ENCODE measurements around the gene PTPRT. TPM values are rescaled to one million over a fixed set of nuclear protein-coding genes. Genes with fewer than 3 reads are reported as not detected.

The PTPRT gene
- total and polyA plus RNA-seq, 4 donors: 10.7 to 46.1 (median 32.0) TPM

DNA sequence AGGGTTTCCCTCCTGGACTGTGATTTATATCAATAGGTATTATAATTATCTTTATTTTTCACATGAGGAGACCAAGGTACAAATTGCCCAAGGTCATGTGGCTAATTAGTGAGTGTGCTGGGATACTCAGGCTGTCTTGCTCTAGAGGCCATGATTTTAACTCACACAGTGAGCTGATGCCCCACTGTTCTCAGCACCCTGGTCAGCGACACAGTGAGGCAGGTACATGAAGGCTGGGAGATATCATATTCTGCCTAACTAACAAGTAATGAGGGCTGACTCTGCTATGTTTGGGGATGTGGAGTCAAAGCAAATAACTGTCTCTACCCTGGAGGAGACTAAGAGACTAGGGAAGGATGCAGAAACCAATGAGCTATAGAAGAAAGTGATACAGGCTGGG lies 501.1 kb downstream of the PTPRT start:
- no peak for DNase-seq (ENCODE audit: low read depth in 4 of 6, low spot score in 6 of 6)
- Histone ChIP-seq H3K27me3 (ENCODE audit: control insufficient read depth, insufficient read depth, low read length) (no peaks in the 10 kb centered on the region), H3K4me1 (ENCODE audit: control insufficient read depth, insufficient read depth, low read length) (no peaks in the 10 kb centered on the region), H3K9me3 (ENCODE audit: control insufficient read depth, insufficient read depth, low read length) (peaks cover 1% of the 10 kb centered on the region), H3K4me3 (ENCODE audit: low read depth, low read length) (no peak overlapping the region), H3K27ac (ENCODE audit: low read depth, low read length) (no peak overlapping the region), H3K36me3 (ENCODE audit: control insufficient read depth, insufficient read depth, low read length) (no peaks in the 10 kb centered on the region)
- no CpG with 5 or more reads among the region's 1 CpG for WGBS (ENCODE audit: insufficient coverage)

DNA sequence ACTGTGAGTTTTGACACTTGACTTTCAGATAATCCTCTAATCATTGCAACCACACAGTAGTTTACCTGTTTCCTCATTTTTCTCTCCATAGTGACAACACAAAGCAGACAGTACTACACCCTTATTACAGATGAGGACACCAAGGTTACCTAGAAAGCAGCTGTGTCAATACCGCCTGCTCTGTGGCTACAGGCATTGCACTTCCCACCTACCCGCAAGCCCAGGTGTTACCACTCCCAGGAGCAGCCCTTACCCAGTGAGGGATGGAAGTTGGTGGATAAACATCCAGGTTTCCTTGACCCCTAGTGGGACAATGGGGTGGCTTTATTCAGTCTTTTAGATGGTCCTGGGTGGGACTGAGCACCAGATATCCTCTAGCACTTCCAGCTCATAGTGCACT lies 503.6 kb downstream of the PTPRT start:
- H3K4me3 ChIP-seq (ENCODE audit: low read depth, low read length): no peak overlapping the region
- H3K4me1 ChIP-seq (ENCODE audit: control insufficient read depth, insufficient read depth, low read length): no peaks in the 10 kb centered on the region
- WGBS (ENCODE audit: insufficient coverage): no CpG with 5 or more reads among the region's 2 CpGs
- H3K27me3 ChIP-seq (ENCODE audit: control insufficient read depth, insufficient read depth, low read length): no peaks in the 10 kb centered on the region
- no peaks in the 10 kb centered on the region for H3K36me3 ChIP-seq (ENCODE audit: control insufficient read depth, insufficient read depth, low read length)
- no peak for DNase-seq (ENCODE audit: low read depth in 4 of 6, low spot score in 6 of 6)
- H3K9me3 ChIP-seq (ENCODE audit: control insufficient read depth, insufficient read depth, low read length): no peaks in the 10 kb centered on the region
- no peak overlapping the region for H3K27ac ChIP-seq (ENCODE audit: low read depth, low read length)

DNA sequence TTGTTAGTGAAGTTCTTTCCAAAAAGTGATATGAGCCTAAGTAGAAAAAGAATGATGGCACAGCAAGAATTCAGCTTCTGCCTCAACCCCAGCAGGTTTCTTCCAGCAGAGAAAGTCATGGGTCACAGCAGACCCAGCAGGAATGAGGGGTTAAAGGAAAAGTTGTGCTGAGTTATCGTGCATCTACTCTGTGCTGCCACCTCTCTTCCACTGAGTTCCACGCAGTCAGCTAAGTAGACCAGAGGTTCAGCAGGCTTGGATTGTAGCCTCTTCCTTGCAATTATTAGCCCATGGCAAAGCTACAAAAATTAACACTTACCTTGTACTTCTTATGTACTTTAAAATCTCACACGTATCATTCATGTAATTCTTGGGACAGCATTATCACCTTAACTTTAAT lies 510.8 kb downstream of the PTPRT start:
- Histone ChIP-seq H3K36me3 (ENCODE audit: control insufficient read depth, insufficient read depth, low read length) (no peaks in the 10 kb centered on the region), H3K27me3 (ENCODE audit: control insufficient read depth, insufficient read depth, low read length) (no peaks in the 10 kb centered on the region), H3K9me3 (ENCODE audit: control insufficient read depth, insufficient read depth, low read length) (no peaks in the 10 kb centered on the region), H3K4me1 (ENCODE audit: control insufficient read depth, insufficient read depth, low read length) (no peaks in the 10 kb centered on the region), H3K4me3 (ENCODE audit: low read depth, low read length) (no peak overlapping the region), H3K27ac (ENCODE audit: low read depth, low read length) (no peak overlapping the region)
- peak in 1 of 6 donors; percentile 43 for DNase-seq (ENCODE audit: low read depth in 4 of 6, low spot score in 6 of 6)
- 47% methylated on average over 2 of the region's 3 CpGs for WGBS (ENCODE audit: insufficient coverage)

DNA sequence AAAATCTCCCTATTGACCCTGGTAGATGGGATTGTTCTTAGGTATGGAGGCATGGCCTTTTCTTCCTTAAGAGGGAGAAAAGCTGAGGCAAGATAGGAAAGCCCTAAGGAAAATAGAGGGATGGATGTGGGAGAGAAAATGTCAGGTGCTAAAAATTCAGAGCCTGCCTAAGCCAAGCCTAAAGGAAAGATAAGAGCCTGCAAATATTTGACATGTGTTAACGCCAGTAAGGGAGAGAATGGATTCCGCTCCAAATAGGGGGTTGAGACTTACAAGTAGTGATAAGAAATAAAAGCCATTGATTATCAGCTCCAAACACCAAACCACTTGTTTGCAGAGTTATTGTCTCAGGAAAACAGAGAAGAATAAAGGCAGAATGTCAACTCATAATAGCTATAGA lies 533.6 kb downstream of the PTPRT start:
- Histone ChIP-seq H3K4me1 (ENCODE audit: control insufficient read depth, insufficient read depth, low read length) (no peaks in the 10 kb centered on the region), H3K36me3 (ENCODE audit: control insufficient read depth, insufficient read depth, low read length) (no peaks in the 10 kb centered on the region), H3K4me3 (ENCODE audit: low read depth, low read length) (no peak overlapping the region), H3K27ac (ENCODE audit: low read depth, low read length) (no peak overlapping the region), H3K9me3 (ENCODE audit: control insufficient read depth, insufficient read depth, low read length) (no peaks in the 10 kb centered on the region), H3K27me3 (ENCODE audit: control insufficient read depth, insufficient read depth, low read length) (no peaks in the 10 kb centered on the region)
- DNase-seq (ENCODE audit: low read depth in 4 of 6, low spot score in 6 of 6): no peak
- WGBS (ENCODE audit: insufficient coverage): no CpG with 5 or more reads among the region's 2 CpGs

DNA sequence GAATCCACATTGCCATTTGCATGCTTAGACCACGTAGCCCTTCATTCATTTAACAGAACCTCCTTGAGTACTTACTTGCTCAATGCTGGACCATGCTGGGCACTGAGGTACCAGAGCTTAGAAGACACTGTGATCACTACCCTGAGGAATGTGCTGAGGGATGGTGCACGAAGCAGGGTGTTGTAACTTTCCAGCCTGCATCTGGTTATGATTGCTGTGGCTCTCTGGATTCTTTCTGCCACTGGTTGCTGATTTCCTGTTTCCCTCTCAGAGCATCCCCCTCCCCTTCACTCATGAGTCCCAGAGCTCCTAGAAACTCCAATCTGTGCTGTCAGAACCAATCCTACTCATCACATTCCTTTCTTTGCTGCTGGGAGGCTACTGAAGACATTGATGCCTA lies 537.4 kb downstream of the PTPRT start:
- no CpG with 5 or more reads among the region's 2 CpGs for WGBS (ENCODE audit: insufficient coverage)
- no peaks in the 10 kb centered on the region for H3K9me3 ChIP-seq (ENCODE audit: control insufficient read depth, insufficient read depth, low read length)
- H3K4me3 ChIP-seq (ENCODE audit: low read depth, low read length): no peak overlapping the region
- no peaks in the 10 kb centered on the region for H3K36me3 ChIP-seq (ENCODE audit: control insufficient read depth, insufficient read depth, low read length)
- DNase-seq (ENCODE audit: low read depth in 4 of 6, low spot score in 6 of 6): no peak
- no peak overlapping the region for H3K27ac ChIP-seq (ENCODE audit: low read depth, low read length)
- no peaks in the 10 kb centered on the region for H3K4me1 ChIP-seq (ENCODE audit: control insufficient read depth, insufficient read depth, low read length)
- H3K27me3 ChIP-seq (ENCODE audit: control insufficient read depth, insufficient read depth, low read length): no peaks in the 10 kb centered on the region

DNA sequence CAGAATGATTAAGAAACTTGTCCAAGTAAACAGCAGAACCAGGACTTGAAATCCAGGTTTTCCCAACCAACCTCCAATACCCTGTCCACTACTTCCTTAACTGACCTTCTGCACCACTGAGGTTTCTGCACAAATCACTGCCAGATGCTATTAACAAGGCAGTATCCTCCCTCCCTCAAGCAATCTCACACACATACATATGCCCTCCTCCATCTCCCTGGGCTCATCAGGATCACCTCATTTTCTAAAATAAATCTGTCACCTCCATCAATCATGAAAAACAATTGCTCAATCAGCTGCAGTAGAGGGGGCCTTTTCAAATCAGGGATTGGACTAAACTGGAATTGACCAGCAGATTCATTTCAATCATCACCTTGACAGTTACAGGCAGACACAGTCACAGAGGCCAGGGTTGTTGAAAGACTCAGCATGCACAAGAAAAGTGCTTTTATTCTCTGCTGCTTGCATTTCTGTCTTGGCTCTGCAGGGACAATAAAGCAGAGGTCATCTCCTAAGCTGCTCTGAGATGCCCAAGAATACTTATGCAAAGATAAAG lies 539.4 kb downstream of the PTPRT start:
- no peaks in the 10 kb centered on the region for H3K36me3 ChIP-seq (ENCODE audit: control insufficient read depth, insufficient read depth, low read length)
- H3K4me1 ChIP-seq (ENCODE audit: control insufficient read depth, insufficient read depth, low read length): no peaks in the 10 kb centered on the region
- H3K4me3 ChIP-seq (ENCODE audit: low read depth, low read length): no peak overlapping the region
- no peak overlapping the region for H3K27ac ChIP-seq (ENCODE audit: low read depth, low read length)
- H3K27me3 ChIP-seq (ENCODE audit: control insufficient read depth, insufficient read depth, low read length): no peaks in the 10 kb centered on the region
- no peaks in the 10 kb centered on the region for H3K9me3 ChIP-seq (ENCODE audit: control insufficient read depth, insufficient read depth, low read length)
- DNase-seq (ENCODE audit: low read depth in 4 of 6, low spot score in 6 of 6): no peak

DNA sequence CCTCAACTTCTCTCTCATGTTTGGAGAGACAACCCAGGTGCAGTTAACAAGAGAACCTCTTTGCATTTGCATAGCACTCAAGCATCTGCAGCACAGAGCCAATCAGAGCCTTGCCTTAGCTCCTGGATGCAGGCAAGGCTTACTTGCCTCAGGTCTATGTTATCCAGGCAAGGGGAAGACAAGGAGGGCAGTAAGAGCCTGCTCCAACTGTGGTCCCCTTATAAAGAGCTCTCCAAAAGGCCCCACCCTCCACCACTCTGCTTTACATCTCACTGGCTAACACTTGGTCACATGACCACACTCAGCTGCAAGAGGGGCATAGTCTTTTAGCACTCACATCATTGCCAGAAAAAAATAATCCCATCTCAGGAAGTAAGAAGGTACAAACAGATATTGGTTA lies 540.0 kb downstream of the PTPRT start:
- H3K9me3 ChIP-seq (ENCODE audit: control insufficient read depth, insufficient read depth, low read length): no peaks in the 10 kb centered on the region
- no peaks in the 10 kb centered on the region for H3K36me3 ChIP-seq (ENCODE audit: control insufficient read depth, insufficient read depth, low read length)
- no peak for DNase-seq (ENCODE audit: low read depth in 4 of 6, low spot score in 6 of 6)
- no peaks in the 10 kb centered on the region for H3K27me3 ChIP-seq (ENCODE audit: control insufficient read depth, insufficient read depth, low read length)
- H3K4me1 ChIP-seq (ENCODE audit: control insufficient read depth, insufficient read depth, low read length): no peaks in the 10 kb centered on the region
- no peak overlapping the region for H3K4me3 ChIP-seq (ENCODE audit: low read depth, low read length)
- no peak overlapping the region for H3K27ac ChIP-seq (ENCODE audit: low read depth, low read length)

DNA sequence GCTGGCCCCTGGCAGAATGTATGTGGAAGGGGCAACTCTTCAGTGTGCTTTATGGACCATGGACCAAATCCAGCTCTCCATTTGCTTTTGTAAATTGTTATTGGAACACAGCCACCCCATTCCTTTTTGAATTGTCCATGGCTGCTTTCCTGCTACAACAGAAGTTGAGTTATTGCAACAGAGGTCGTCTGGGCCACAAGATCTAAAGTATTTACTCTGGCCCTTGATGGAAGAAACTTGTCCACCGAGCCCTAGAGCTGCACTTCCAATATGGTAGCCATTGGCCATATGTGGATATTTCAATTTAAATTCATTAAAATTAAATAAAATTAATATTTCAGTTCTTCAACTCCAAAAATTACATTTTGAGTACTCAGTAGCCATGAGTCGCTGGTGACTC lies 543.5 kb downstream of the PTPRT start:
- Histone ChIP-seq H3K9me3 (ENCODE audit: control insufficient read depth, insufficient read depth, low read length) (no peaks in the 10 kb centered on the region), H3K36me3 (ENCODE audit: control insufficient read depth, insufficient read depth, low read length) (no peaks in the 10 kb centered on the region), H3K4me1 (ENCODE audit: control insufficient read depth, insufficient read depth, low read length) (no peaks in the 10 kb centered on the region), H3K27ac (ENCODE audit: low read depth, low read length) (no peak overlapping the region), H3K27me3 (ENCODE audit: control insufficient read depth, insufficient read depth, low read length) (no peaks in the 10 kb centered on the region), H3K4me3 (ENCODE audit: low read depth, low read length) (no peak overlapping the region)
- DNase-seq (ENCODE audit: low read depth in 4 of 6, low spot score in 6 of 6): peak in 2 of 6 donors; percentile 19 to 29
- no CpG with 5 or more reads among the region's 3 CpGs for WGBS (ENCODE audit: insufficient coverage)

DNA sequence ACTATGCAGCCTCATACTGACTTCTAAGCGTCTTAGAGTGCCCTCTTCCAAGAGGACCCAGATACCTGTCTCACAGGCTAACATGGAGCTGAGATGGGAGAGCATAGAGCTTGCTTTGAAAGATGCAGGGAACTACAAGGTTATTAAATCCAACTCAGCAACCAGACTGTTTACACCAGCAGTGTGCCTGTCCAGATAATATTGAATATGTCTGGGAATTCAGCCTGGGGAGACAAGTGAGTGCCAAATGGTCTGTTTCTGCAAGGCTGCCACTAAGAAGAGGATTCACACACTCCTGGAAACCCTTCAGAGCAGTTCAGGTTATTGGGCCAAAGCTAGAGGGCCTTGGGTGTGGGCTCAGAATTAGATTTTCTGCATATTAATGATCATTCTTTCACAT lies 547.8 kb downstream of the PTPRT start:
- no peaks in the 10 kb centered on the region for H3K4me1 ChIP-seq (ENCODE audit: control insufficient read depth, insufficient read depth, low read length)
- H3K27me3 ChIP-seq (ENCODE audit: control insufficient read depth, insufficient read depth, low read length): no peaks in the 10 kb centered on the region
- no peaks in the 10 kb centered on the region for H3K36me3 ChIP-seq (ENCODE audit: control insufficient read depth, insufficient read depth, low read length)
- 100% methylated on average over 1 of the region's 1 CpG for WGBS (ENCODE audit: insufficient coverage)
- no peak overlapping the region for H3K27ac ChIP-seq (ENCODE audit: low read depth, low read length)
- H3K9me3 ChIP-seq (ENCODE audit: control insufficient read depth, insufficient read depth, low read length): no peaks in the 10 kb centered on the region
- DNase-seq (ENCODE audit: low read depth in 4 of 6, low spot score in 6 of 6): peak in 1 of 6 donors; percentile 4
- no peak overlapping the region for H3K4me3 ChIP-seq (ENCODE audit: low read depth, low read length)

DNA sequence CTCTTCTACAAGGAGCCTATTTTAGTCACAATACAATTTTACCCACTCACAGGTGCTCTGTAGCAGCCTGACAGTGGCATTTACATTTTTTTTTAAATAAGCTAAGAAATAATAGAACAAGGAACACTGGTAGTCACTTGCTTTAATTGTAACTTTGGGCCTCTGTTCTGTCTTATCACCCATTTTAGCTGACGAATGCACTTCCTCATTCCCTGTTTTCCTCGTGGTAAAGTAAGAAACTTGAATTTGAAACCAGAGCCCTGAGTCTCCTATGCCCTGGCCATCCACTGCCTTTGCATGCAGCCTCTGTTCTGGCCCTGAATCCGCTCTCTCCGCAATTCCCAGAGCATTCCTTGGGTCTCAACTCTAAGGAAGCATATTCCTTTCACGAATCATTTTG lies 550.6 kb downstream of the PTPRT start:
- 71% methylated on average over 5 of the region's 5 CpGs for WGBS (ENCODE audit: insufficient coverage)
- Histone ChIP-seq H3K4me1 (ENCODE audit: control insufficient read depth, insufficient read depth, low read length) (no peaks in the 10 kb centered on the region), H3K4me3 (ENCODE audit: low read depth, low read length) (no peak overlapping the region), H3K27ac (ENCODE audit: low read depth, low read length) (no peak overlapping the region), H3K27me3 (ENCODE audit: control insufficient read depth, insufficient read depth, low read length) (no peaks in the 10 kb centered on the region), H3K36me3 (ENCODE audit: control insufficient read depth, insufficient read depth, low read length) (no peaks in the 10 kb centered on the region), H3K9me3 (ENCODE audit: control insufficient read depth, insufficient read depth, low read length) (no peaks in the 10 kb centered on the region)
- no peak for DNase-seq (ENCODE audit: low read depth in 4 of 6, low spot score in 6 of 6)

All from spinal cord (tissue), 10 donors.